ENCODE data around the gene PAAF1. TPM values are rescaled to one million over a fixed set of nuclear protein-coding genes. Genes with fewer than 3 reads are reported as not detected.

Gene PAAF1
- total and polyA plus RNA-seq, 2 of the 13 experiments (the other 11 are each of a cell fraction or from before 2014, with no cell fraction given) = 13.5 to 28.8 TPM

GRCh38 chr11:73914284-73914683 lies 37.5 kb downstream of the PAAF1 start:
- no peaks in the 10 kb centered on the region for H4K20me1 ChIP-seq (ENCODE audit: insufficient read depth, low read length)
- H3K9ac ChIP-seq (ENCODE audit: insufficient read depth, low read depth, low read length) = no peak overlapping the region
- ChIA-PET CTCF (ENCODE audit: low intra/inter-chr PET ratio, low total read pairs) (no interaction called here), POLR2A (no interaction called here)
- H3K4me1 ChIP-seq (ENCODE audit: insufficient read depth, low read length) = 0 out of 2 replicates have a peak, but pooled peaks cover 9% of the 10 kb centered on the region
- no peaks in the 10 kb centered on the region for H3K9me3 ChIP-seq (ENCODE audit: low read length)
- ATAC-seq (no peak), FAIRE-seq (no peak), DNase-seq (ENCODE audit: low spot score) (no peak)
- intact Hi-C loops (cut with micrococcal nuclease; ENCODE audit: unreplicated experiment) (no loop called here), in situ Hi-C loops (cut with HindIII; ENCODE audit: extremely low pct_ligation_motif_present, low pct_unique_long_range_greater_than_20kb) (no loop called here)
- no peak overlapping the region for H3K27ac ChIP-seq (ENCODE audit: extremely low read length, insufficient read depth, low read length)
- H3K27me3 ChIP-seq (ENCODE audit: control insufficient read depth in 1 of 2, insufficient read depth in 2 of 2, low read length in 2 of 2) = no peaks in the 10 kb centered on the region
- no peak overlapping the region for H3K4me2 ChIP-seq (ENCODE audit: low read depth, low read length)
- WGBS (ENCODE audit: low lambda C conversion rate) = 89% methylated on average over 4 of the region's 4 CpGs
- no TSS peak for BruUV-seq (replicated peaks)
- no peaks in the 10 kb centered on the region for H3K79me2 ChIP-seq (ENCODE audit: insufficient read depth, low read length)
- H3K4me3 ChIP-seq (replicated peaks in 1 of 3; ENCODE audit: insufficient read depth in 1 of 3, low read depth in 2 of 3, low read length in 3 of 3) = no peak overlapping the region
- no peak overlapping the region for H2AFZ ChIP-seq (ENCODE audit: low read length)
- peaks cover 12 to 63% of the 10 kb centered on the region in 2 experiments for H3K36me3 ChIP-seq (replicated peaks in 1 of 2; ENCODE audit: control insufficient read depth in 1 of 2, insufficient read depth in 2 of 2, low read length in 2 of 2)
- no peak for TF ChIP-seq ZNF10 (CRISPR knock-in tag; IDR thresholded peaks at IDR 0.05; ENCODE audit: borderline replicate concordance, low read depth)
- TF ChIP-seq, protein P1, sequence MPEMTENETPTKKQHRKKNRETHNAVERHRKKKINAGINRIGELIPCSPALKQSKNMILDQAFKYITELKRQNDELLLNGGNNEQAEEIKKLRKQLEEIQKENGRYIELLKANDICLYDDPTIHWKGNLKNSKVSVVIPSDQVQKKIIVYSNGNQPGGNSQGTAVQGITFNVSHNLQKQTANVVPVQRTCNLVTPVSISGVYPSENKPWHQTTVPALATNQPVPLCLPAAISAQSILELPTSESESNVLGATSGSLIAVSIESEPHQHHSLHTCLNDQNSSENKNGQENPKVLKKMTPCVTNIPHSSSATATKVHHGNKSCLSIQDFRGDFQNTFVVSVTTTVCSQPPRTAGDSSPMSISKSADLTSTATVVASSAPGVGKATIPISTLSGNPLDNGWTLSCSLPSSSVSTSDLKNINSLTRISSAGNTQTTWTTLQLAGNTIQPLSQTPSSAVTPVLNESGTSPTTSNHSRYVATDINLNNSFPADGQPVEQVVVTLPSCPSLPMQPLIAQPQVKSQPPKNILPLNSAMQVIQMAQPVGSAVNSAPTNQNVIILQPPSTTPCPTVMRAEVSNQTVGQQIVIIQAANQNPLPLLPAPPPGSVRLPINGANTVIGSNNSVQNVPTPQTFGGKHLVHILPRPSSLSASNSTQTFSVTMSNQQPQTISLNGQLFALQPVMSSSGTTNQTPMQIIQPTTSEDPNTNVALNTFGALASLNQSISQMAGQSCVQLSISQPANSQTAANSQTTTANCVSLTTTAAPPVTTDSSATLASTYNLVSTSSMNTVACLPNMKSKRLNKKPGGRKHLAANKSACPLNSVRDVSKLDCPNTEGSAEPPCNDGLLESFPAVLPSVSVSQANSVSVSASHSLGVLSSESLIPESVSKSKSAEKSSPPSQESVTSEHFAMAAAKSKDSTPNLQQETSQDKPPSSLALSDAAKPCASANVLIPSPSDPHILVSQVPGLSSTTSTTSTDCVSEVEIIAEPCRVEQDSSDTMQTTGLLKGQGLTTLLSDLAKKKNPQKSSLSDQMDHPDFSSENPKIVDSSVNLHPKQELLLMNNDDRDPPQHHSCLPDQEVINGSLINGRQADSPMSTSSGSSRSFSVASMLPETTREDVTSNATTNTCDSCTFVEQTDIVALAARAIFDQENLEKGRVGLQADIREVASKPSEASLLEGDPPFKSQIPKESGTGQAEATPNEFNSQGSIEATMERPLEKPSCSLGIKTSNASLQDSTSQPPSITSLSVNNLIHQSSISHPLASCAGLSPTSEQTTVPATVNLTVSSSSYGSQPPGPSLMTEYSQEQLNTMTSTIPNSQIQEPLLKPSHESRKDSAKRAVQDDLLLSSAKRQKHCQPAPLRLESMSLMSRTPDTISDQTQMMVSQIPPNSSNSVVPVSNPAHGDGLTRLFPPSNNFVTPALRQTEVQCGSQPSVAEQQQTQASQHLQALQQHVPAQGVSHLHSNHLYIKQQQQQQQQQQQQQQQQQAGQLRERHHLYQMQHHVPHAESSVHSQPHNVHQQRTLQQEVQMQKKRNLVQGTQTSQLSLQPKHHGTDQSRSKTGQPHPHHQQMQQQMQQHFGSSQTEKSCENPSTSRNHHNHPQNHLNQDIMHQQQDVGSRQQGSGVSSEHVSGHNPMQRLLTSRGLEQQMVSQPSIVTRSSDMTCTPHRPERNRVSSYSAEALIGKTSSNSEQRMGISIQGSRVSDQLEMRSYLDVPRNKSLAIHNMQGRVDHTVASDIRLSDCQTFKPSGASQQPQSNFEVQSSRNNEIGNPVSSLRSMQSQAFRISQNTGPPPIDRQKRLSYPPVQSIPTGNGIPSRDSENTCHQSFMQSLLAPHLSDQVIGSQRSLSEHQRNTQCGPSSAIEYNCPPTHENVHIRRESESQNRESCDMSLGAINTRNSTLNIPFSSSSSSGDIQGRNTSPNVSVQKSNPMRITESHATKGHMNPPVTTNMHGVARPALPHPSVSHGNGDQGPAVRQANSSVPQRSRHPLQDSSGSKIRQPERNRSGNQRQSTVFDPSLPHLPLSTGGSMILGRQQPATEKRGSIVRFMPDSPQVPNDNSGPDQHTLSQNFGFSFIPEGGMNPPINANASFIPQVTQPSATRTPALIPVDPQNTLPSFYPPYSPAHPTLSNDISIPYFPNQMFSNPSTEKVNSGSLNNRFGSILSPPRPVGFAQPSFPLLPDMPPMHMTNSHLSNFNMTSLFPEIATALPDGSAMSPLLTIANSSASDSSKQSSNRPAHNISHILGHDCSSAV (CRISPR knock-in tag; IDR thresholded peaks at IDR 0.05; ENCODE audit: borderline replicate concordance) = no peak
- TF ChIP-seq RFX5 (IDR thresholded peaks at IDR 0.05; ENCODE audit: low read depth, low read length) = no peak
- TF ChIP-seq, protein P2, sequence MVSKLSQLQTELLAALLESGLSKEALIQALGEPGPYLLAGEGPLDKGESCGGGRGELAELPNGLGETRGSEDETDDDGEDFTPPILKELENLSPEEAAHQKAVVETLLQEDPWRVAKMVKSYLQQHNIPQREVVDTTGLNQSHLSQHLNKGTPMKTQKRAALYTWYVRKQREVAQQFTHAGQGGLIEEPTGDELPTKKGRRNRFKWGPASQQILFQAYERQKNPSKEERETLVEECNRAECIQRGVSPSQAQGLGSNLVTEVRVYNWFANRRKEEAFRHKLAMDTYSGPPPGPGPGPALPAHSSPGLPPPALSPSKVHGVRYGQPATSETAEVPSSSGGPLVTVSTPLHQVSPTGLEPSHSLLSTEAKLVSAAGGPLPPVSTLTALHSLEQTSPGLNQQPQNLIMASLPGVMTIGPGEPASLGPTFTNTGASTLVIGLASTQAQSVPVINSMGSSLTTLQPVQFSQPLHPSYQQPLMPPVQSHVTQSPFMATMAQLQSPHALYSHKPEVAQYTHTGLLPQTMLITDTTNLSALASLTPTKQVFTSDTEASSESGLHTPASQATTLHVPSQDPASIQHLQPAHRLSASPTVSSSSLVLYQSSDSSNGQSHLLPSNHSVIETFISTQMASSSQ (IDR thresholded peaks at IDR 0.05; ENCODE audit: low read depth) = no peak
- TF ChIP-seq, protein P2 (CRISPR knock-in tag; IDR thresholded peaks at IDR 0.05; ENCODE audit: borderline replicate concordance) = no peak
- TF ChIP-seq PHF5A (CRISPR knock-in tag; IDR thresholded peaks at IDR 0.05; ENCODE audit: low read depth, unreplicated experiment) = no peak
- TF ChIP-seq ZNF343 (CRISPR knock-in tag; IDR thresholded peaks at IDR 0.05) = no peak
- no peak for TF ChIP-seq ZNF639 (CRISPR knock-in tag; conservative IDR thresholded peaks at IDR 0.05)
- no peak for TF ChIP-seq RFXANK (CRISPR knock-in tag; IDR thresholded peaks at IDR 0.05)
- no peak for TF ChIP-seq SRSF9 (IDR thresholded peaks at IDR 0.05; ENCODE audit: borderline replicate concordance, insufficient read depth, low read depth, low read length, poor library complexity, severe bottlenecking)
- no peak for TF ChIP-seq MXD3 (CRISPR knock-in tag; IDR thresholded peaks at IDR 0.05)
